Right atrium auricular region (tissue), 2 donors: ENCODE measurements around the gene CEP57. TPM values are rescaled to one million over a fixed set of nuclear protein-coding genes. Genes with fewer than 3 reads are reported as not detected.
"Not testable (repeated sequence)": the region's sequence is repeated elsewhere in the genome, so short reads cannot be mapped to it uniquely, and the experiment has no call there.

Experiments
- DNase-seq: peaks from one replicate; pipeline ENCODE4 v3.0.0-alpha.2; 2019; ENCODE audit warnings: low spot score
- H3K27ac ChIP-seq, 2 donors: fragments of 200-600 bp; sonication (generic); 1 replicate in 1 of 2; 2 replicates in 1 of 2; pipeline ENCODE4 v1.5.1; 2016 to 2019
- H3K27me3 ChIP-seq, 2 donors: fragments of 200-600 bp; sonication (generic); one replicate each; pipeline versions ENCODE4 v1.5.1 to v1.6.0; 2017 to 2019
- H3K36me3 ChIP-seq: fragments of 200-600 bp; sonication (generic); one replicate; pipeline ENCODE4 v1.5.1; 2016
- H3K4me1 ChIP-seq, 2 donors: fragments of 200-600 bp; sonication (generic); one replicate each; pipeline versions ENCODE4 v1.5.1 to v1.6.0; 2017 to 2019
- H3K4me3 ChIP-seq, 2 donors: fragments of 200-600 bp; sonication (generic); 1 replicate in 1 of 2; 2 replicates in 1 of 2; pipeline ENCODE4 v1.5.1; 2017 to 2019; ENCODE audit warnings: mild to moderate bottlenecking in 1 of 2, moderate library complexity in 1 of 2
- H3K9me3 ChIP-seq, 2 donors: fragments of 200-600 bp; sonication (generic); one replicate each; pipeline ENCODE4 v1.5.1; 2019
- total RNA-seq, 2 donors: library from RNA; depleted of rRNA; stranded (reverse); fragments of >200 nt; gene quantifications; one replicate each; pipeline ENCODE4 v1.1.0, GENCODE V29; 2016
- TF ChIP-seq, protein P1 (sequence below), 2 donors: fragments of 200-600 bp; sonication (generic); IDR thresholded peaks; one replicate each; pipeline ENCODE4 v1.5.1; 2019; ENCODE audit warnings: antibody characterized with exemption in 2 of 2

Gene CEP57
- total RNA-seq, 2 donors from 2014 or later, result 16.1 to 20.0 TPM

DNA sequence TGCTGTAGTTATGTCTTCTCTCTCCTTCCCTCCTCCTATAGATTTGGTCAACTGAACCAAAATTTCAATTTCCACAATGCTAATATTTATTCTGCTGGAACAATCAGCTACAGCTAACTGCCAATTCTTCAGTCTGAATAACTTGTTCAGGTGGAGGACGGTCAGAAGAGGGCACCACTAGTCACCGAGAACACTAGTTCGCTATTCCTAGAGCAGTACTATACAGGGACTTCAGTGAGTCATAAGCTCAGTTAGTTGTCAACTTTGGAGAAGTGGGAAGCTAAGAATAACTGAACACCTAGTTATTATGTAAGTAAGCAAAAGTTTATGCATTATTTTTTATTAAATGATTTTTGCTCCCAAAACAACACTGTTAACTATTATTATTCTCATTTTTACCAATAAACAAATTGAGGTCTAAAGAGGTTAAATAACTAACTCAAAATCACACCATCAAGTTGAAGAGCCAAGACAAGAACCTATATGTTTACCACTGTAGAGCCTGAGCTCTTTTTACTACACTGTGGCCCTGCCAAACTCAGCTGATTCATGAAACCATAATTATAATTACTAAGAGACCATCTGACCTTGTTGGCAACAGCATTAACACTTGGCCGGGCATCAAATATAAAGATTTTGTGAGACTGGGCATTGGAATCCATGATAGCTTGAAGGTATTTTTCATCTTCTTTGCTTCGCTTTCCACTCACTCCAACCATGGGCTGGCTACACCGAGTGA, 59.0 kb downstream of the CEP57 start:
- Histone ChIP-seq H3K4me3 (no peak overlapping the region), H3K9me3 (no peaks in the 10 kb centered on the region), H3K27ac (peak overlapping the region in 1 of 2 donors; percentile 25), H3K4me1 (no peaks in the 10 kb centered on the region), H3K27me3 (no peaks in the 10 kb centered on the region), H3K36me3 (peaks cover 31% of the 10 kb centered on the region)
- DNase-seq, result peak; percentile 63
- TF ChIP-seq, protein P1, sequence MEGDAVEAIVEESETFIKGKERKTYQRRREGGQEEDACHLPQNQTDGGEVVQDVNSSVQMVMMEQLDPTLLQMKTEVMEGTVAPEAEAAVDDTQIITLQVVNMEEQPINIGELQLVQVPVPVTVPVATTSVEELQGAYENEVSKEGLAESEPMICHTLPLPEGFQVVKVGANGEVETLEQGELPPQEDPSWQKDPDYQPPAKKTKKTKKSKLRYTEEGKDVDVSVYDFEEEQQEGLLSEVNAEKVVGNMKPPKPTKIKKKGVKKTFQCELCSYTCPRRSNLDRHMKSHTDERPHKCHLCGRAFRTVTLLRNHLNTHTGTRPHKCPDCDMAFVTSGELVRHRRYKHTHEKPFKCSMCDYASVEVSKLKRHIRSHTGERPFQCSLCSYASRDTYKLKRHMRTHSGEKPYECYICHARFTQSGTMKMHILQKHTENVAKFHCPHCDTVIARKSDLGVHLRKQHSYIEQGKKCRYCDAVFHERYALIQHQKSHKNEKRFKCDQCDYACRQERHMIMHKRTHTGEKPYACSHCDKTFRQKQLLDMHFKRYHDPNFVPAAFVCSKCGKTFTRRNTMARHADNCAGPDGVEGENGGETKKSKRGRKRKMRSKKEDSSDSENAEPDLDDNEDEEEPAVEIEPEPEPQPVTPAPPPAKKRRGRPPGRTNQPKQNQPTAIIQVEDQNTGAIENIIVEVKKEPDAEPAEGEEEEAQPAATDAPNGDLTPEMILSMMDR (IDR thresholded peaks at IDR 0.05), result peak; percentile 34 to 67

DNA sequence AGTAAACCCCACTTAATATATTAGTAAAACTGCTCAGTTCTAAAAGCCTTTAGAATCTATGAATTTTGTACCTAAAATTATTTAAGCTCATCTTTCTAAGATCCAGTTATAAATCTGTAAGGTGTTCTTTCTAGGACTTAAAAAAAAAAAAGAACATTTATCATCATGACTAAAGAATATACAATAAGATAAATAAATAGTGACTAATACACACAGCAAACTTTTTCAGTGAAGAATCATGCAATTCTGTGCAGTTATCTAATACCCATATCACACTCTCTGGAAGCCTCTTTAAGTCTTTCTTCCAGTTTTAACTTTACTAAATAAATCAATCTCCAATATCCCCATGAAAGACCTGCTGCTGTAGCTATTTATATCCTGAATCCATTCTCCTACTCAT, 59.8 kb downstream of the CEP57 start:
- DNase-seq, result no peak
- Histone ChIP-seq H3K27ac (no peak overlapping the region), H3K36me3 (peaks cover 33% of the 10 kb centered on the region), H3K27me3 (no peaks in the 10 kb centered on the region), H3K4me3 (no peak overlapping the region), H3K4me1 (no peaks in the 10 kb centered on the region), H3K9me3 (no peaks in the 10 kb centered on the region)
- TF ChIP-seq, protein P1 (IDR thresholded peaks at IDR 0.05), result no peak

DNA sequence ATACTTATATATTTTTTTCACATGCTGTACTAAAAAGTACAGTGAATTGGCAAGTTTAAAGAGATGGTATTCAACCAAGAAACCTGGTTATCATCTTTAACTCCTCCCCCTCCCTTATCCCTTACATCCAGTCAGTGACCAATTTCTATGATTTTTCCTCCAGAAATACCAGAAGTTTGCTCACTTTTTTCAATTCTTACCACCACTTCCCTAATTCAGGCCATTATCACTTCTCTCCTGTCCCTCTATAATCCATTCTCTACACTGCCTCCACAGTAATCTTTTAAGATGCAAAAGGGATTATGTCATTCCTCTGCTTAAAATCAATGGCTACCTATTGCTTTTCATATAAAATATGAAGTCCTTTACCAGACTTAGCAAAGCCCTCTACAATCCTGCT, 62.8 kb downstream of the CEP57 start:
- TF ChIP-seq, protein P1 (IDR thresholded peaks at IDR 0.05), result no peak
- Histone ChIP-seq H3K27ac (no peak overlapping the region), H3K36me3 (peaks cover 26% of the 10 kb centered on the region), H3K27me3 (no peaks in the 10 kb centered on the region), H3K9me3 (no peaks in the 10 kb centered on the region), H3K4me3 (no peak overlapping the region), H3K4me1 (no peaks in the 10 kb centered on the region)
- DNase-seq, result no peak

DNA sequence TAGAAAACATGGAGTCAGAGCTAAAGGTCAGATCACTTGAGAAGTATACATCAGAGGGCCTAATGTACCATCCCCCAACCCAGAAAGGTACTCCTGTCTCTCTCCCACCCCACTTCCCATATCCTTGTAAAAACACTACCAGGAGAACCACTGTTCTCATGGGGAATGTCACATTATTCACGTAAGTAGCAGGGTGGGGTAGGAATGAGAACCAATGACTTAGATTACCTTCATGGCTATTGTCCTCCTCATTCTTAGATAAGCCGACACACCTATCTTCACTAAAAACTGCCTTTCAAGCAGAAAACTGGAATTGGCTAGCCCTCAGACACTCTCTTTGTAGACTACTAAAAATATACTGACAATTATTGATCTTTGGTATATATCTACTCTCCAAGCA, 63.6 kb downstream of the CEP57 start:
- Histone ChIP-seq H3K4me3 (no peak overlapping the region), H3K27me3 (no peaks in the 10 kb centered on the region), H3K36me3 (peaks cover 27% of the 10 kb centered on the region), H3K9me3 (no peaks in the 10 kb centered on the region), H3K27ac (no peak overlapping the region), H3K4me1 (no peaks in the 10 kb centered on the region)
- DNase-seq, result no peak
- TF ChIP-seq, protein P1 (IDR thresholded peaks at IDR 0.05), result no peak

DNA sequence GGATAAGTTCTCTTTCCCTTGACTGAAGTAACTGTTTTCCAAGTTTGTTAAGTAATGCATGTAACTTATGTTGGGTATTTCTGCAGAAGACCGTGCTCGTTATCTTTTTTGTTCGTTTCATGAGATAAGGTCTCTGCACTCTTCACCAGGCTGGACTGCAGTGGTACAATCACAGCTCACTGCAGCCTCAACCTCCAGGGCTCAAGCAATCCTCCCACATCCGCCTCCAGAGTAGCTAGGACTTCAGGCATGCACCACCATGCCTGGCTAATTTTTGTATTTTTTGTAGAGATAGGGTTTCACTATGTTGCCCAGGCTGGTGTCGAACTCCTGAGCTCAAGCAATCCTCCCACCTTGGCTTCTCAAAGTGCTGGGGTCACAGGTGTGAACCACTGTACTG, 64.1 kb downstream of the CEP57 start:
- H3K4me3 ChIP-seq, DNase-seq, H3K27ac ChIP-seq, H3K4me1 ChIP-seq, H3K9me3 ChIP-seq, H3K27me3 ChIP-seq: not testable (repeated sequence)
- H3K36me3 ChIP-seq, result peaks cover 27% of the 10 kb centered on the region

DNA sequence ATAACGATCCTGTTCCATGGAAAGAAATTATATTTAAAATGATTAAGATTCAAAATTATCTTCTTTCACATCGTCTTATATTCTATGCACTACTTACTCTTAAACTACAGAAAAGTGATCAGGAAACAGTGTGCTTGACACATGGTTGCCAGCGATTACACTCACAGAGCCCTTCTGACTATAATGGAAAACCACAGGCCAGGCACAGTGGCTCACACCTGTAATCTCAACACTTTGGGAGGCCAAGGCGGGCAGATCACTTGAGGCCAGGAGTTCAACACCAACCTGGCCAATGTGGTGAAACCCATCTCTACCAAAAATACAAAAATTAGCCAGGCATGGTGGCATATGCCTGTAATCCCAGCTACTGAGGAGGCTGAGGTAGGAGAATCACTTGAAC, 69.7 kb downstream of the CEP57 start:
- H3K27ac ChIP-seq, H3K27me3 ChIP-seq, H3K9me3 ChIP-seq, DNase-seq, H3K4me3 ChIP-seq, H3K4me1 ChIP-seq: not testable (repeated sequence)
- H3K36me3 ChIP-seq, result peaks cover 29% of the 10 kb centered on the region
